ENCODE measurements around the gene ZBTB17. TPM values are rescaled to one million over a fixed set of nuclear protein-coding genes. Genes with fewer than 3 reads are reported as not detected.

ZBTB17 gene
- total RNA-seq, 2 donors from 2014 or later: 14.8 to 27.5 TPM

- Histone ChIP-seq H3K27me3 (no peaks in the 10 kb centered on the region), H3K4me1 (peaks cover 0 to 54% of the 10 kb centered on the region in 2 donors), H3K9me3 (no peaks in the 10 kb centered on the region), H3K27ac (no peak overlapping the region), H3K4me3 (no peak overlapping the region), H3K36me3 (no peaks in the 10 kb centered on the region)
- no peak for TF ChIP-seq CTCF (IDR thresholded peaks at IDR 0.05)
- DNase-seq (ENCODE audit: low spot score): no peak
Observed at GRCh38 chr1:15962176-15962575, 13.7 kb downstream of the ZBTB17 start.

DNA sequence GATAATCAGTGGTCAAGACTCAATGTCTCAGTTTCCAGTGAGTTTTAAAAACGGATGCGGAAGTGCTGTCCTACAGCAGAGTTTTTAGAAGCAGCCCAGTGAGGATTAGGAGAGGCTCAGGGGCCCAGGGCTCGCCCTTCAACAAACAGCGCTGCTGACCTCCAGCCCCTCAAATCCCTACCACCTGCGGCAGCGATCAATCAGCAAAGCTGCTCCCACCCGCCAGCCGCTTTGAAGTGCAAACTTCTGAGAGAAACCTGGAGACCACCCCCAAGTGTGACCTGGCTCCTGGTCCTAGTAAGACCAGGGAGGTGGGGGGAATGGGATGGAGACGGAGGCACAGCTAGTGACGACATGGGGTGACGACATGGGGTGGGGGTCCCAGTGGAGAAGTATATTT is 14.4 kb downstream of the ZBTB17 start:
- no peak for TF ChIP-seq CTCF (IDR thresholded peaks at IDR 0.05)
- Histone ChIP-seq H3K9me3 (no peaks in the 10 kb centered on the region), H3K4me1 (peaks cover 0 to 50% of the 10 kb centered on the region in 2 donors)

DNA sequence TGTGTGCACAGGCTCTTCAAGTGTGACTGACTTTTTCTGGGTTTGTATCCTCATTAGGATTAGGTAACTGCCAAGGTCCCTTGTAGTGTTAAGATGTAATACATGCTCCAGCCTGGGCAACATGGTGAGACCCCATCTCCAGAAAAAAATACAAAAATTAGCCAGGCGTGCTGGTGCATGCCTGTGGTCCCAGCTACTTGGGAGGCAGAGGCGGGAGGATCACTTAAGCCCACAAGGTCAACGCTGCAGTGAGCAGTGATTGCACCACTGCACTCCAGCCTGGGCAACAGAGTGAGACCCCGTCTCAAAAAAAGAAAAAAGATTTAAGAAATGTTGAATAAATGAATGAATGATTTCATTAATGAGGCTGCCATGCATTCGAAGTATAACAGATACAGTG is 15.1 kb downstream of the ZBTB17 start:
- Histone ChIP-seq H3K9me3 (no peaks in the 10 kb centered on the region), H3K4me1 (peaks cover 0 to 50% of the 10 kb centered on the region in 2 donors), H3K27me3 (no peaks in the 10 kb centered on the region), H3K27ac (no peak overlapping the region), H3K4me3 (no peak overlapping the region), H3K36me3 (no peaks in the 10 kb centered on the region)
- no peak for TF ChIP-seq CTCF (IDR thresholded peaks at IDR 0.05)
- no peak for DNase-seq (ENCODE audit: low spot score)

More for the DNA sequence above, 14.4 kb downstream of the ZBTB17 start:
- Histone ChIP-seq H3K36me3 (no peaks in the 10 kb centered on the region), H3K27me3 (no peaks in the 10 kb centered on the region), H3K27ac (no peak overlapping the region), H3K4me3 (no peak overlapping the region)
- no peak for DNase-seq (ENCODE audit: low spot score)

DNA sequence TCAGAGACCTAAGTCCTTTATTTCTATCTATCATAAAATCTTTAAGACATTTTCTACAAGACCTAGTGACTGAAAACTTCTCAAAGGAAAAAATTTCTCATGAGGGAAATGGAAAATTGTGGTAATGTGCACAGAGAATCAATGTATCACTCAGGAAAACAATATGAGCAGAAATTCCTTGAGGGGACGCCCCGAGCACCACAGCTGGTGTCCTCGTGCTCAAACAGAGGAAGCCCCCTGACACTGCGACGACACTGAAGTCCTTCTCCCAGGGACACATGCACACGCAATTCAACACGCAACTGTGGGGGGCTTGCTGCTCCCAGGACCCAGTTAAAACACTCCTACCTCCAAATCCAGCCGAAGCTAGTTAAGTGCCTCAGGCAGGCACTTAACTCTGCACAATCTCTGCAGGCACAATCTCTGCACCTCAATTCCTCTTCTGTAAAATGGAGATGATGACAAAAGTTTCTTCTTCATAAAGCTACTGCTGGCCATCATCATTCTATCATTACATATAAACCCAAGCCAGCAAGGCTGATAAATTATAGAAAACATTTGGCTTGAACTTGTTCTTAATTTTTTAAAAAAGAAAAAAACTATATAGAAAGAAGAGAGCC is 16.0 kb downstream of the ZBTB17 start:
- no peaks in the 10 kb centered on the region for H3K9me3 ChIP-seq
- TF ChIP-seq CTCF (IDR thresholded peaks at IDR 0.05): no peak
- H3K4me1 ChIP-seq: peaks cover 0 to 50% of the 10 kb centered on the region in 2 donors
- no peak for DNase-seq (ENCODE audit: low spot score)
- no peak overlapping the region for H3K4me3 ChIP-seq
- no peak overlapping the region for H3K27ac ChIP-seq
- no peaks in the 10 kb centered on the region for H3K36me3 ChIP-seq
- H3K27me3 ChIP-seq: no peaks in the 10 kb centered on the region

GRCh38 chr1:15959424-15959823 is 16.5 kb downstream of the ZBTB17 start:
- H3K4me3 ChIP-seq: no peak overlapping the region
- no peaks in the 10 kb centered on the region for H3K36me3 ChIP-seq
- H3K9me3 ChIP-seq: no peaks in the 10 kb centered on the region
- peaks cover 0 to 52% of the 10 kb centered on the region in 2 donors for H3K4me1 ChIP-seq
- H3K27ac ChIP-seq: no peak overlapping the region
- no peak for DNase-seq (ENCODE audit: low spot score)
- no peaks in the 10 kb centered on the region for H3K27me3 ChIP-seq
- TF ChIP-seq CTCF (IDR thresholded peaks at IDR 0.05): no peak

DNA sequence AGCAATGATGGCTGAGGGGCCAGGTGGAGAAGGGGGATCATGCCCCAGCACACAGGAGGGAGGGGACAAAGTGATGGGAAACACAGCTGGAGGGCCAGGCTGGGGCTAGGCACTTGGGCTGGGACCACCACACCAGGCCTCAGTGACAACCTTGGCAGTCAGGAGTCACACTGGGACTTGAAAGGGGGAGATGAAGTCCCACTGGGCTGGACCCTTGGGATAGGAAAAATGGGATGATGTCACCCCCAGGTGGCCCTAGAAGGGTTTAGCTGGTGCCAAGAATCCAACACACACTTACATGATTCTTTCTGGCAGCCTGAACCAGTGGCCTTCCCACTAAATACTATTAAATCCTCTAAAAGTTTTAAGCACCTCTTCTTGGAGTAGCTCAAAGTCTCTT is 17.1 kb downstream of the ZBTB17 start:
- Histone ChIP-seq H3K4me1 (peaks cover 0 to 57% of the 10 kb centered on the region in 2 donors), H3K27ac (no peak overlapping the region), H3K27me3 (no peaks in the 10 kb centered on the region), H3K4me3 (no peak overlapping the region), H3K9me3 (no peaks in the 10 kb centered on the region), H3K36me3 (no peaks in the 10 kb centered on the region)
- DNase-seq (ENCODE audit: low spot score): no peak
- TF ChIP-seq CTCF (IDR thresholded peaks at IDR 0.05): no peak

All from right atrium auricular region (tissue), 2 donors.